BE2C (cell line): ENCODE data around the gene VWA7. TPM values are rescaled to one million over a fixed set of nuclear protein-coding genes. Genes with fewer than 3 reads are reported as not detected.
"Not testable (repeated sequence)": the region's sequence is repeated elsewhere in the genome, so short reads cannot be mapped to it uniquely, and the experiment has no call there.

ENCODE experiments used
- DNase-seq: peaks from one replicate; pipeline ENCODE4 v3.0.0-alpha.2; 2020
- H3K27me3 ChIP-seq: fragments of 250-450 bp; sonication (Bioruptor Pico); 2 replicates; pipeline ENCODE4 v1.5.1; 2020; ENCODE audit warnings: mild to moderate bottlenecking
- H3K36me3 ChIP-seq: fragments of 250-450 bp; sonication (Bioruptor Pico); 2 replicates; pipeline ENCODE4 v1.5.1; 2020; ENCODE audit warnings: mild to moderate bottlenecking
- H3K4me1 ChIP-seq: fragments of 250-450 bp; sonication (Bioruptor Pico); 2 replicates; pipeline ENCODE4 v1.5.1; 2020
- H3K4me3 ChIP-seq: 2 replicates; pipeline ENCODE4 v1.5.1; 2011; ENCODE audit warnings: low read depth, low read length
- H3K9me3 ChIP-seq: fragments of 250-450 bp; sonication (Bioruptor Pico); 2 replicates; pipeline ENCODE4 v1.5.1; 2020
- CTCF ChIP-seq: IDR thresholded peaks from 2 replicates; pipeline ENCODE4 v1.5.1; 2012; ENCODE audit warnings: mild to moderate bottlenecking, low read depth, low read length
- polyA plus RNA-seq: library from polyadenylated mRNA; unstranded; fragments of >200 nt; gene quantifications from one replicate; pipeline ENCODE4 v1.2.1, GENCODE V29; 2012; ENCODE audit warnings: low read depth, missing spikeins; ENCODE audit not compliant: insufficient read length, insufficient read depth

VWA7 gene
- 1.1 TPM for polyA plus RNA-seq

- Histone ChIP-seq H3K9me3 (no peaks in the 10 kb centered on the region), H3K4me3 (peak within 1 kb of the TSS; percentile 35), H3K4me1 (peaks cover 10% of the 10 kb centered on the region), H3K36me3 (peaks cover 41% of the 10 kb centered on the region), H3K27me3 (no peaks in the 10 kb centered on the region)
- no peak for TF ChIP-seq CTCF
- DNase-seq: peak; percentile 68
These were observed at the start of gene VWA7 for GRCh38 chr6:31776989-31777666. TSS of gene VWA7 (minus strand) at chr6:31777328. CDS start at chr6:31776779, 549 bp downstream.

GRCh38 chr6:31826793-31827285 lies 49.7 kb upstream of the VWA7 start:
- TF ChIP-seq CTCF: no peak
- peak overlapping the region; percentile 69 for H3K4me3 ChIP-seq
- H3K36me3 ChIP-seq: no peaks in the 10 kb centered on the region
- DNase-seq: no peak
- no peaks in the 10 kb centered on the region for H3K27me3 ChIP-seq
- H3K4me1 ChIP-seq: peaks cover 4% of the 10 kb centered on the region; the same call in 1 of the 2 replicates
- no peaks in the 10 kb centered on the region for H3K9me3 ChIP-seq

- DNase-seq: no peak
- Histone ChIP-seq H3K9me3 (no peaks in the 10 kb centered on the region), H3K4me1 (peaks cover 4% of the 10 kb centered on the region; the same call in 1 of the 2 replicates), H3K36me3 (no peaks in the 10 kb centered on the region), H3K27me3 (no peaks in the 10 kb centered on the region), H3K4me3 (no peak overlapping the region)
- no peak for TF ChIP-seq CTCF
These were observed 48.4 kb upstream of the VWA7 start for GRCh38 chr6:31825553-31825952.

GRCh38 chr6:31823592-31824196 lies 46.6 kb upstream of the VWA7 start:
- H3K36me3 ChIP-seq, H3K4me3 ChIP-seq, H3K4me1 ChIP-seq, DNase-seq, H3K9me3 ChIP-seq, H3K27me3 ChIP-seq: not testable (repeated sequence)

- Histone ChIP-seq H3K4me1 (peaks cover 4% of the 10 kb centered on the region; the same call in 1 of the 2 replicates), H3K27me3 (no peaks in the 10 kb centered on the region), H3K9me3 (no peaks in the 10 kb centered on the region; the same call in 1 of the 2 replicates), H3K4me3 (peak overlapping the region; percentile 77), H3K36me3 (no peaks in the 10 kb centered on the region)
- no peak for TF ChIP-seq CTCF
- DNase-seq: peak; percentile 42
These were observed 45.1 kb upstream of the VWA7 start for GRCh38 chr6:31822036-31822821.

GRCh38 chr6:31821301-31822035 lies 44.3 kb upstream of the VWA7 start:
- Histone ChIP-seq H3K9me3 (no peaks in the 10 kb centered on the region; the same call in 1 of the 2 replicates), H3K27me3 (no peaks in the 10 kb centered on the region), H3K4me1 (peaks cover 3% of the 10 kb centered on the region; the same call in 1 of the 2 replicates), H3K4me3 (peak overlapping the region; percentile 77), H3K36me3 (no peaks in the 10 kb centered on the region)
- peak; percentile 71 for DNase-seq
- TF ChIP-seq CTCF: no peak

- not testable (repeated sequence) for H3K4me1 ChIP-seq, H3K27me3 ChIP-seq, H3K9me3 ChIP-seq, H3K4me3 ChIP-seq, DNase-seq, H3K36me3 ChIP-seq
These were observed 43.3 kb upstream of the VWA7 start for GRCh38 chr6:31820399-31820798.
